ENCODE results near the gene RAD1. TPM values are rescaled to one million over a fixed set of nuclear protein-coding genes. Genes with fewer than 3 reads are reported as not detected.

RAD1 gene
- total RNA-seq: 44.0 and 45.6 TPM in 2 replicates

GRCh38 chr5:34915139-34915855 is at the start of gene RAD1, which contains the start of gene BRIX1:
RAD1 (minus strand) TSS chr5:34915504; CDS start chr5:34914892, 612 bp downstream.
BRIX1 (plus strand) TSS chr5:34915711; CDS start chr5:34915739, 28 bp downstream.

DNA sequence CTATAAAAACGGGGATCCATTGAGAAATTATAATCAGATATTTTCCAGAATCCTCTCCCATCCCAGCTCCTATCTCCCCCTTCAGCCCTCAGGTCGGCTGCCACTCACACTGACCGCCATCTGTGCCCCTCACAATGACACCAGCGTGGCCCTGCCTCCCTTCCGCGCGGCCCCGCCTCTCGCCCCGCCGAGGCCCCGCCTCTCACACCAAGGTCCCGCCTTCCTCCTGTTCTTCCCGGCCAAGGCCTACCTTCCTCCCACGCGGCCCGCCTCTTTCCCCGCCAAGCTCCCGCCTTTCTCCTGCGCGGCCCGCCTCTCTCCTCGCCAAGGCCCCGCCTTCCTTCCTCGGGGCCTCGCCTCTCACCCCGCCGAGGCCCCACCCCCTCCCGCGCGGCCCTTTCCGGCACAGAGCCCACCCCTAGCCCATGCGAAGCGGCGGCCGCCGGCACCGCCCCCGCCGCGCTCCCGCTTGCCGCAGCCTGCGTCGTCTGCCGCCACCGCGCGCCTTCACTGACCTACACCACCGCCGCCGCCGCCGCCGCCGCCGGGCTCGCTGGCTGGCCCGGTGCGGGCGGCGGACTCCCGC is 13.9 kb upstream of the RAD1 start, which contains the start of gene DNAJC21:
Gene DNAJC21 (plus strand): TSS at position 426 of the 586 bp plus-strand sequence. CDS start 261 bp downstream, outside the sequence.

Other genes with a start within 250 kb of the RAD1 start
- not detected in 2 replicates for gene TTC23L, start 76.3 kb downstream of the RAD1 start, total RNA-seq
- 43.2 and 49.8 TPM in 2 replicates for gene BRIX1, start 207 bp upstream of the RAD1 start, total RNA-seq
- gene DNAJC21, start 14.1 kb upstream of the RAD1 start, total RNA-seq: 19.5 and 21.0 TPM in 2 replicates
- not detected in 2 replicates for gene AGXT2, start 132.4 kb upstream of the RAD1 start, total RNA-seq

Measured in myometrial cell (primary cell).